Ovary (tissue), 9 donors: ENCODE data around the gene WDFY4. TPM values are rescaled to one million over a fixed set of nuclear protein-coding genes. Genes with fewer than 3 reads are reported as not detected.

ENCODE experiments used
- DNase-seq, 5 donors: peaks; one replicate each; pipeline ENCODE4 v3.0.0-alpha.2; 2019 to 2020
- H3K27ac ChIP-seq, 2 donors: fragments of 200-600 bp; one replicate each; pipeline versions ENCODE4 v1.5.1 to v1.8.0; 2019 to 2022
- H3K27me3 ChIP-seq: fragments of 200-600 bp; one replicate; pipeline ENCODE4 v1.8.0; 2022
- H3K36me3 ChIP-seq: fragments of 200-600 bp; sonication (generic); one replicate; pipeline ENCODE4 v1.5.1; 2019
- H3K4me1 ChIP-seq: one replicate; pipeline ENCODE4 v1.8.1; 2013; ENCODE audit warnings: mild to moderate bottlenecking, moderate library complexity; ENCODE audit not compliant: insufficient read depth
- H3K4me3 ChIP-seq: fragments of 200-600 bp; sonication (generic); one replicate; pipeline ENCODE4 v1.5.1; 2017
- H3K9me3 ChIP-seq, 2 donors: fragments of 200-600 bp in 1 of 2; sonication (generic) in 1 of 2; one replicate each; pipeline versions ENCODE4 v1.5.1 to v1.8.1; 2013 to 2019; ENCODE audit warnings: mild to moderate bottlenecking in 1 of 2, moderate library complexity in 1 of 2
- CTCF ChIP-seq, 3 donors: fragments of 450-650 bp in 2 of 3; fragments of 200-600 bp in 1 of 3; IDR thresholded peaks; one replicate each; pipeline versions ENCODE4 v1.5.1 to v1.8.0; 2016 to 2022; ENCODE audit warnings: antibody characterized with exemption in 3 of 3, mild to moderate bottlenecking in 1 of 3
- EP300 ChIP-seq: sonication (generic); formaldehyde crosslinking; IDR thresholded peaks from one replicate; pipeline ENCODE4 v1.6.1; 2017; ENCODE audit warnings: antibody characterized with exemption
- POLR2A ChIP-seq: fragments of 450-650 bp; IDR thresholded peaks from one replicate; pipeline ENCODE4 v1.6.1; 2017; ENCODE audit warnings: antibody characterized with exemption, mild to moderate bottlenecking, moderate library complexity
- WGBS, 3 donors: extraction: QIAGEN DNeasy Blood & Tissue Kit in 1 of 3; methylation state at CpG; one replicate each; pipeline versions ENCODE4 v1.1.5 to v1.1.7; 2013 to 2017; 5-methylcytosine and 5-hydroxymethylcytosine counted together
- intact Hi-C, 4 donors: fragments of 100-400 bp; cut with DNase I; formaldehyde crosslinking; loops; one replicate each; pipeline versions ENCODE4 v1.11.0 to v1.15.1; 2022 to 2023
- polyA plus RNA-seq, 2 donors: library from polyadenylated mRNA; stranded (reverse); fragments of 200-250 nt in 1 of 2; fragments of 350-450 nt in 1 of 2; fragmentation: Illumina TruSeq in 1 of 2; extraction: RNeasy Lipid Tissue Mini Kit (QIAGEN cat#74804) in 1 of 2; gene quantifications; one replicate each; pipeline ENCODE4 v1.2.3, GENCODE V29; 2013 to 2014
- total RNA-seq, 7 donors: library from RNA; depleted of rRNA in 2 of 7; stranded (reverse); fragments of >200 nt in 2 of 7; fragmentation: NEBNext Ultra II Directional in 3 of 7; extraction: Animal tissue kit (Norgen Biotek cat#: 25700) in 3 of 7; gene quantifications; one replicate each; pipeline versions ENCODE4 v1.1.0 to v1.2.4, GENCODE V29; 2016 to 2023
- donor health status: DM: no; HTN: no; CAD: no; lungs with moderate emphysema.
- donor health status: DM: no; HTN: no; CAD: no.
- donor health status: Bipolar disorder and iron deficiency.
- donor health status: DM: yes; HTN: yes; CAD: no.
- donor health status: DM: no; HTN: no; CAD: no.
- donor health status: DM: yes; HTN: yes; CAD: no.

WDFY4 gene
- total and polyA plus RNA-seq, 9 donors = 0.54 to 4.2 (median 1.7) TPM

DNA sequence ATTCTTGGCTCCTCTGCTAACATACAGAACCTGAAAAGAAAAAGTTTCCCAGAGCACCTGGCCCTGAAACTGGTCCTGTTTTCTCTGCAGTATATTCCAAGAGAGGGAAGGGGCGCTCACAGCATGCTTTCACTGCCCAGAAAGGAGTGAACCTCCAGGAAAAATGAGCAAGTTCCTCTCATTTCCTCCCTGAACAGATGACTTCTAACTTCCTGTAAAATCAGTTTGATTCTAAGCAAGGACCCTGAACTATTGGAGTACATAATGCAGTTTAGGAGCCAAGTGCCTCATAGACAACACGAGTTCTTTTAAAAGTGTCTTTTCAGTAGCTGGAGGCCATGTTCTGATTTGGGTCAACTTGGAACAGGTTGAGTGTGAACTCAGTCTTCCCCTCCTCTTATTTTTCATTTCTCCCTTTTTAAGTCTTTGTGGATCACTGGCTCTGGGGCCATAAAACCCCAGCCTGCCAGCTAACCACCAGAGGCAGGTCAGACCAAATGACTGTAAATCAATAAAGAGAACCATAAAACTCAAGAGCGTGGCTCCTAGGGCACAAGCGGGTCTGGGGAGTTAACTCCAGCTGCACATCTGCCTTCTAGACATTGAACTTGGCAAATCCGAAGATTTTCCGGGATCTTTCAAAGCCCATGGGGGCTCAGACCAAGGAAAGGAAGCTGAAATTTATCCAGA is 260.9 kb downstream of the WDFY4 start:
- WGBS, 3 donors = 72 to 80% (median 76%) methylated on average over 6 of the region's 6 CpGs
- H3K4me1 ChIP-seq = no peaks in the 10 kb centered on the region
- intact Hi-C loops = no loop called here

GRCh38 chr10:48946332-48946731 is 261.7 kb downstream of the WDFY4 start:
- no peaks in the 10 kb centered on the region for H3K27me3 ChIP-seq
- TF ChIP-seq EP300 (no peak), POLR2A (no peak), CTCF (IDR thresholded peaks at IDR 0.05) (no peak)
- no peak for DNase-seq
- intact Hi-C loops = no loop called here
- no peak overlapping the region for H3K4me3 ChIP-seq
- H3K4me1 ChIP-seq = no peaks in the 10 kb centered on the region
- no peaks in the 10 kb centered on the region for H3K36me3 ChIP-seq
- no peak overlapping the region for H3K27ac ChIP-seq
- no peaks in the 10 kb centered on the region for H3K9me3 ChIP-seq
- 91 to 96% (median 93%) methylated on average over 5 of the region's 5 CpGs for WGBS, 3 donors

More for the DNA sequence above, 260.9 kb downstream of the WDFY4 start:
- H3K36me3 ChIP-seq = no peaks in the 10 kb centered on the region
- TF ChIP-seq POLR2A = no peak
- no peaks in the 10 kb centered on the region for H3K9me3 ChIP-seq
- H3K27ac ChIP-seq = no peak overlapping the region
- no peaks in the 10 kb centered on the region for H3K27me3 ChIP-seq
- no peak for DNase-seq
- no peak overlapping the region for H3K4me3 ChIP-seq

DNA sequence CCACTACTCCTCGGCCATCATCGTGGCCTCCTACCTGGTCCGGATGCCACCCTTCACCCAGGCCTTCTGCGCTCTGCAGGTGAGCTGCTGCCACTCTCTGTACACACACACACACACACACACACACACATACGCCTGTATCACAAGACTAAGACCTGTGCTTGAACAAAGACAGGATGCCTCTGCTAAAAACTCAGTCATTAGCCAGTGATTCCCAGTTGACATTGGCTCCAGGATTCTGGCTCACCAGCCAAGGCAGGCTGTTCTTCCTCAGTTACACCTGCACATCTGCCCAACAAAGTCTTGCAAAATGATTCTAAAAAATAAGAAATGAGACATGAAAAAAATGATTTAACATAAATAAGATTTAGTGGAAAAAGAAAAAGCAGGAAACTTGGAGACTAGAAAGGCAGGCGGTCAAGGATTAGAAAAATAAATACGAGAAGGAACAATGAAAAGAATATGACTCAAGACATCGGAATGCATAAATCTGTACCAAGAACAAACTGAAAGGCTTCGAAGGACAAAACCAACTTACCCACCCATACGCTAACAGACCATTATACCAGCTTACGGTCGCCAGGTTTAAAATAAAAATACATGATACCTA is 262.3 kb downstream of the WDFY4 start:
- 67 to 79% (median 77%) methylated on average over 12 of the region's 12 CpGs for WGBS, 3 donors
- H3K27ac ChIP-seq = no peak overlapping the region
- H3K27me3 ChIP-seq = no peaks in the 10 kb centered on the region
- no peaks in the 10 kb centered on the region for H3K4me1 ChIP-seq
- no peaks in the 10 kb centered on the region for H3K36me3 ChIP-seq
- H3K4me3 ChIP-seq = no peak overlapping the region
- H3K9me3 ChIP-seq = no peaks in the 10 kb centered on the region
- DNase-seq = no peak
- TF ChIP-seq EP300 (no peak), CTCF (IDR thresholded peaks at IDR 0.05) (no peak), POLR2A (no peak)
- intact Hi-C loops = no loop called here

GRCh38 chr10:48947690-48948469 is 263.2 kb downstream of the WDFY4 start:
- intact Hi-C loops = no loop called here
- 63 to 74% (median 70%) methylated on average over 10 of the region's 10 CpGs for WGBS, 3 donors
- TF ChIP-seq POLR2A = no peak
- no peak for TF ChIP-seq CTCF (IDR thresholded peaks at IDR 0.05)
- no peak for TF ChIP-seq EP300
- no peaks in the 10 kb centered on the region for H3K4me1 ChIP-seq
- DNase-seq = no peak
- no peaks in the 10 kb centered on the region for H3K36me3 ChIP-seq
- H3K4me3 ChIP-seq = no peak overlapping the region
- H3K27ac ChIP-seq = no peak overlapping the region
- no peaks in the 10 kb centered on the region for H3K27me3 ChIP-seq
- H3K9me3 ChIP-seq = no peaks in the 10 kb centered on the region
